PFSK-1 (cell line): Measurements from ENCODE around the gene GAL3ST3.

Experiments
- FOXP2 ChIP-seq: optimal IDR thresholded peaks from 2 replicates; pipeline ENCODE3; 2011; ENCODE audit warnings: borderline replicate concordance, control low read depth, inconsistent platforms; ENCODE audit not compliant: insufficient read depth; ENCODE audit errors: extremely low read length, extremely low read depth
- POLR2AphosphoS5 ChIP-seq: IDR thresholded peaks from 2 replicates; pipeline ENCODE4 v1.6.1; 2012; ENCODE audit warnings: low read depth, mild to moderate bottlenecking, control low read depth, low read length, moderate library complexity
- SIN3A ChIP-seq: IDR thresholded peaks from 2 replicates; pipeline ENCODE4 v1.6.1; 2012; ENCODE audit warnings: mild to moderate bottlenecking, low read length, moderate library complexity, borderline replicate concordance; ENCODE audit not compliant: insufficient read depth
- TAF1 ChIP-seq: IDR thresholded peaks from 2 replicates; pipeline ENCODE4 v1.6.1; 2012; ENCODE audit warnings: low read length, control low read depth, borderline replicate concordance; ENCODE audit not compliant: insufficient read depth
- TF ChIP-seq, protein P1 (sequence below), 2 experiments: IDR thresholded peaks; 2 replicates each; pipeline versions ENCODE4 v1.6.1 to v1.8.0; 2011 to 2012; ENCODE audit warnings: low read depth in 2 of 2, low read length in 2 of 2, control low read depth in 1 of 2, inconsistent platforms in 1 of 2, mild to moderate bottlenecking in 1 of 2, moderate library complexity in 1 of 2; ENCODE audit not compliant: insufficient read depth in 1 of 2

Gene GAL3ST3

DNA sequence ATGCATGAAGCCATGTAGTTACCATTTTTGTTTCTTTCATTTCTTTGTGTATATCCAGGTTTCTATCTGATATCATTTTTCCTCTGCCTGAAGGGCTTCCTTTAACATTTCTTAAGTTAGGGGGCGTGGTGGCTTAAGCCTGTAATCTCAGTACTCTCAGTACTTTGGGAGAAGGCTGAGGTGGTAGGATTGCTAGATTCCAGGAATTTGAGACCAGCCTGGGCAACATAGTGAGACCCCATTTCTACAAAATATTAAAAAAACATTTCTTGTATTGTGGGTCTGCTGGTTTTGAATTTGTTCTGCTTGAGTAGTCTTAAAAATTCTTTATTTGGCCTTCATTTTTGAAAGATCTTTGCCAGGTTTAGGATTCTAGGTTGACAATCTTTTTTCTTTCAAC is 15.6 kb upstream of the GAL3ST3 start:
- TF ChIP-seq, protein P1, sequence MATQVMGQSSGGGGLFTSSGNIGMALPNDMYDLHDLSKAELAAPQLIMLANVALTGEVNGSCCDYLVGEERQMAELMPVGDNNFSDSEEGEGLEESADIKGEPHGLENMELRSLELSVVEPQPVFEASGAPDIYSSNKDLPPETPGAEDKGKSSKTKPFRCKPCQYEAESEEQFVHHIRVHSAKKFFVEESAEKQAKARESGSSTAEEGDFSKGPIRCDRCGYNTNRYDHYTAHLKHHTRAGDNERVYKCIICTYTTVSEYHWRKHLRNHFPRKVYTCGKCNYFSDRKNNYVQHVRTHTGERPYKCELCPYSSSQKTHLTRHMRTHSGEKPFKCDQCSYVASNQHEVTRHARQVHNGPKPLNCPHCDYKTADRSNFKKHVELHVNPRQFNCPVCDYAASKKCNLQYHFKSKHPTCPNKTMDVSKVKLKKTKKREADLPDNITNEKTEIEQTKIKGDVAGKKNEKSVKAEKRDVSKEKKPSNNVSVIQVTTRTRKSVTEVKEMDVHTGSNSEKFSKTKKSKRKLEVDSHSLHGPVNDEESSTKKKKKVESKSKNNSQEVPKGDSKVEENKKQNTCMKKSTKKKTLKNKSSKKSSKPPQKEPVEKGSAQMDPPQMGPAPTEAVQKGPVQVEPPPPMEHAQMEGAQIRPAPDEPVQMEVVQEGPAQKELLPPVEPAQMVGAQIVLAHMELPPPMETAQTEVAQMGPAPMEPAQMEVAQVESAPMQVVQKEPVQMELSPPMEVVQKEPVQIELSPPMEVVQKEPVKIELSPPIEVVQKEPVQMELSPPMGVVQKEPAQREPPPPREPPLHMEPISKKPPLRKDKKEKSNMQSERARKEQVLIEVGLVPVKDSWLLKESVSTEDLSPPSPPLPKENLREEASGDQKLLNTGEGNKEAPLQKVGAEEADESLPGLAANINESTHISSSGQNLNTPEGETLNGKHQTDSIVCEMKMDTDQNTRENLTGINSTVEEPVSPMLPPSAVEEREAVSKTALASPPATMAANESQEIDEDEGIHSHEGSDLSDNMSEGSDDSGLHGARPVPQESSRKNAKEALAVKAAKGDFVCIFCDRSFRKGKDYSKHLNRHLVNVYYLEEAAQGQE (IDR thresholded peaks at IDR 0.05; ENCODE audit: insufficient read depth in 1 of 2, low read depth in 2 of 2, low read length in 2 of 2), result no peak
- TF ChIP-seq TAF1 (no peak), SIN3A (no peak), FOXP2 (no peak), POLR2AphosphoS5 (no peak)

DNA sequence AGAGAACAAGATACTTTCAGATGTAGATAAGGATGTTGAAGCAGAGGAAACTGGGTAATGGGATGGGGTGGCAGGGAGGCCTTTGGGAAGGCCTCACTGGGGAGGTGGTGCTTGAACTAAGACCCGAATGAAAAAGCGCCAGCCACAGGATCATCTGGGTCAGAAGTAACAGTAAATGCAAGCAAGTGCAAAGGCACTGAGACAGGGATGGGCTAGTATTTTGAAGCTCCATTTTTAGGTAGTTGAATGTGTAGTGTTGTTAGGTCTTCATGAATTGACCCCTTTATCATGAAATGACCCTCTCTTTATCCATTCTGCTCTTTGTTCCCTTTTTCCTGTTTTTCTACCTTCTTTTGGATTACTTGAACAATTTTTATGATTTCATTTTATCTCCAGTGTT is 14.9 kb upstream of the GAL3ST3 start:
- TF ChIP-seq SIN3A, result no peak
- TF ChIP-seq TAF1, result no peak
- TF ChIP-seq, protein P1 (IDR thresholded peaks at IDR 0.05; ENCODE audit: insufficient read depth in 1 of 2, low read depth in 2 of 2, low read length in 2 of 2), result no peak
- TF ChIP-seq POLR2AphosphoS5, result no peak
- no peak for TF ChIP-seq FOXP2

DNA sequence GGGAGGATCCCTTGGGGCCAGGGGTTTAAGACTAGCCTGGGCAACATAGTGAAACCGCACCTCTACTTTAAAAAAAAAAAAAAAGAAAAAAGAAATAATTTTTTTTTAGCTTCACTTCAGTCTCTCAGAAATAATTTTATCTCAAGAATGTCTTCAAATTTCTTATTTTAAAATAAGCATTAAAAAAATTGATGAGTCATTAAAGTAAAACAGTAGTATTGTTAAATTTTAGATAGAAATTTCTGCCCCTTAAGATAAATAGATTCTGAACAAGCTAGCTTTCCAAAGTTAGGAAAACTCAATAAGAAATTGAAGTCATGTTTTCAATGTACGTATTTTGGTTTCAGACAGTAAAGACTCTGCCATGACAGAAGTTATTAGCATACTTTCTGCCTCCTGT is 13.4 kb upstream of the GAL3ST3 start:
- TF ChIP-seq, protein P1 (IDR thresholded peaks at IDR 0.05; ENCODE audit: insufficient read depth in 1 of 2, low read depth in 2 of 2, low read length in 2 of 2), result no peak
- TF ChIP-seq SIN3A (no peak), TAF1 (no peak), FOXP2 (no peak), POLR2AphosphoS5 (no peak)

DNA sequence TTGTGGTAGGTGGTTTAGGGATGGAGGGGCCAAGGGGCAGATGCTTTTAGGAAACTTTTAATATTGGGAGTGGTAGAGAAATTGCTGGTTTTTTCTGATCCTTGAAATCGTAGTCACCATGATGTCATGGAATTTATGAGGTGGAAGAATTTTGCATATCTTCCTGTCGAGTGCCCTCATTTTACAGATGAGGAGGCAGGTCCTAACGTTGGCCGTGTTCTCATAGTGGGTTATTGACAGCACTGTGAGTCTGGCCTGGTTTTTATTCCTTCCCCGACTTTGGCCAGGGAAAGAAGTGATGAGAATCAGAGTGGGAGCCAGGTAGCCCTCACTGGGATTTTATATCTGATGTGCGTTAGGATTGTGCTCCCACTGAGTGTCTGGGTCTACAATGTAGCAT is 12.3 kb upstream of the GAL3ST3 start:
- no peak for TF ChIP-seq FOXP2
- TF ChIP-seq TAF1, result no peak
- TF ChIP-seq, protein P1 (IDR thresholded peaks at IDR 0.05; ENCODE audit: insufficient read depth in 1 of 2, low read depth in 2 of 2, low read length in 2 of 2), result no peak
- no peak for TF ChIP-seq SIN3A
- no peak for TF ChIP-seq POLR2AphosphoS5
